NCI-H1417 (cell line): Measurements from ENCODE around the gene MIA2.
A peak's percentile ranks its signal among the peaks of the same experiment; 100 is the strongest.
"Not testable (repeated sequence)": the region's sequence is repeated elsewhere in the genome, so short reads cannot be mapped to it uniquely, and the experiment has no call there.

Source experiments
- DNase-seq, 3 experiments: peaks; one replicate each; lab custom pipeline; 2025; lab: John Stamatoyannopoulos, UW

Gene MIA2

DNA sequence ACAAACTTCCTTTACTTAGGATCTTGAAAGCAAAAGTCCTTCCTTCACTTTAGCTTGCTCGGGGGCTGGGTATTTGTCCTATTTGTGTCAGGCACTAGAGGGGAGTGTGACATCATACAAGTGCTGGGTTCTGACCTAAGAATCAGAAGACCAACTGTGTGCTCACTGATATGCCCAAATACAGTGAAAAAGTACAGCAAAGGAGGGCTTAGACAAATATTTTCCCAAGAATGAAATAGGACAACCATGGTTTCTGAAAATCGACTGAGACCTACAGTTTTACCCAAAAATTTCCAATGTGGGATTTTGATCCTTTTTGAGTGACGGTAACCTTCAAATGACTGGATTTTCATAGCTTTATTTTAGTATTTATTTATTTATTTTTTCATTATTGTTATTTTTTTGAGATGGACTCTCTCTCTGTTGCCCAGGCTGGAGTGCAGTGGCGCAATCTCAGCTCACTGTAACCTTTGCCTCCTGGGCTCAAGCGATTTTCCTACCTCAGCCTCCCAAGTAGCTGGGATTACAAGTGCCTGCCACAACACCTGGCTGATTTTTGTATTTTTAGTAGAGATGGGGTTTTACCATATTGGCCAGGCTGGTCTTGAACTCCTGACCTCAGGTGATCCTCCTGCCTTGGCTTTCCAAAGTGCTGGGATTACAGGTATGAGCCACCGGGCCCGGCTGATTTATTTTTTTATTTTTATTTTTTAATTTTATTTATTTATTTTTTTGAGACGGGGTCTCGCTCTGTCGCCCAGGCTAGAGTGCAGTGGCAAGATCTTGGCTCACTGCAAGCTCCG is 1.8 kb upstream of the MIA2 start:
- peak in 2 of 3 experiments; percentile 13 to 51 for DNase-seq

DNA sequence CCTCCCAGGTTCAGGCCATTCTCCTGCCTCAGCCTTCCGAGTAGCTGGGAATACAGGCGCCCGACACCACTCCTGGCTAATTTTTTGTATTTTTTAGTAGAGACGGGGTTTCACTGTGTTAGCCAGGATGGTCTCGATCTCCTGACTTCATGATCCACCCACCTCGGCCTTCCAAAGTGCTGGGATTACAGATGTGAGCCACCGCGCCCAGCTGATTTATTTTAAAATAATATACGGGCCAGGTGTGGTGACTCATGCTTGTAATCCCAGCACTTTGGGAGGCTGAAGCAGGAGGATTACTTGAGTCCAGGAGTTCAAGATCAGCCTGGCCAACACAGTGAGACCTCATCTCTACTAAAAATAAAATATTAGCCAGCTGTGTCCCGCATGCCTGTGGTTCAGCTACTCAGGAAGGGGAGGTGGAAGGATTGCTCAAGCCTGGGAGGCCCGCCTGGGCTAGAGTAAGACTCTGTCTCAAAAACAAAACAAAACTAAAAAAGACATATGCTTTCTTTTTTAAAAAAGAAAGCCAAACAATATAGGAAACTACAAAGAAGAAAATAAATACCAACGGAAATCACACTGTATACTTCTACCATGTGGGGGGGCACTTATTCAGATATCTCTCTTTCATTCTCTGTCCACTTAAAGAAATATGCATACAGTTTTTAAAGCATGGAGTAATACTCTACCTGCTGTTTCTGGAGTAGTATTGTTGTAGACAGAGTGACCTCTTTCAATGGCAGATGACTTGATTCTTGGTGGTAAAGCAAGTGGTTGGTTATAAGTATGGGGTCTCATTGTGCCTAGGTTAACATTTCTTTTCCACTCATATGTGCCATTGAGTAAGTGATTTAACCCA is 930 bp upstream of the MIA2 start:
- DNase-seq, result no peak

DNA sequence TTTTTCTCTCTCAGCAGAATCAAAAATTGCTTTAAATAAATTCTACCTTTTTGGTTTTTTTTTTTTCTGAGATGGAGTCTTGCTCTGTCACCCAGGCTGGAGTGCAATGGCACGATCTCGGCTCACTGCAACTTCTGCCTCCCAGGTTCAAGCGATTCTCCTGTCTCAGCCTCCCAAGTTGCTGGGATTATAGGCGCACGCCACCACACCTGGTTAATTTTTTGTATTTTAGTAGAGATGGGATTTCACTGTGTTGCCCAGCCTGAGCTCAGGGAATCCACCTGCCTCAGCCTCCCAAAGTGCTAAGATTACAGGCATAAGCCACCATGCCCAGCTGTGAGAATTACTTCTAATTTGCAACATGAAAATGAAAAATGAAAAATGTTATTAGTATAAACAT is 1.3 kb downstream of the MIA2 start:
- DNase-seq, result not testable (repeated sequence)

DNA sequence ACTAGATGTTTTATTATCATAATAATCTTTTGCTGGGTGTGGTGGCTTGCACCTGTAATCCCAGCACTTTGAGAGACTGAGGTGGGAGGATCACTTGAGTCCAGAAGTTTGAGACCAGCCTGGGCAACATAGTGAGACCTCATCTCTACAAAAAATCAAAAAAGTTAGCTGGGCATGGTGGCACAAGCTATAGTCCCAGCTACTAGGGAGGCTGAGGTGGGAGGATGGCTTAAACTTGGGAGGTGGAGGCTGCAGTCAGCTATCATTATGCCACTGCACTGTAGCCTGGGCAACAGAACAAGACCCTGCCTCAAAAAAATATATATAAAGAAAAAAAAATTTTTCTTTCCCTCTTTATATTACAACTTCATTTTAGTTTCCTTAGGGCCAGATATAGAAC is 1.8 kb downstream of the MIA2 start:
- DNase-seq, result not testable (repeated sequence)

DNA sequence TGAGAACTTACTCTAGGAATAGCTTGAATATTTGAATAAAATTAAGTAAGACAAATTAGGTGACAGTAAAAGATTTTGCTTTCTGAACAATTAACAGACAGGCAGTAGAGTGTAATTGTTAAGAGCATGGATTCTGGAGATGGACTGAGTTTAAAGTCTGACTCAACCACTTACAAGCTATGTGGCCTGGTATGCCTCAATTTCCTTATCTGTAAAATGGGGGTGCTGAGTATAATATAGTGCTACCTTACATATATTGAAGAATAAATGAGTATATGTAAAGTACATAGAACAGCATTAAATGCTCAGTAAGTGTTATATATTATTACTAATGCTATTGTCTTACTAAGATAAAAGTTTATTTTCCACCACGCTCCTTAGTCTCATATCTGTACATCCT is 7.1 kb downstream of the MIA2 start:
- DNase-seq, result no peak

DNA sequence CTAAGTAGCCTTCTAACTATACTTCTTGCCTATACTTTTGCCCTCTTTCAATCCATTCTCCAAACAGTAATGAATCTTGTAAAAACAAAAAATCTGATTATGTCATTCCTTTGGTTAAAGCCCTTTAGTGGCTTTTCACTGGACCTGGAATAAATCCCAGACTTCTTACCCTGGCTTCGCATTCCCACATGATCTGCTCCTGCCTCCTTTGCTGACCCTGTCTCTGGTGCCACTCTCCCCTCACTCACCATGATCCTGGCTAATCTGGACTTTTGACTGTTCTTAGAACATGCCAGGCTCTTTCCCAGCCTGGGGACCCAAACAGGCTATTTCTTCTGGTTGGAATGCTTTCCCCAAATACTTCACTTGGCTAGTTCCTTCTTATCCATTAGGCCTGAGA is 7.9 kb downstream of the MIA2 start:
- DNase-seq, result no peak

DNA sequence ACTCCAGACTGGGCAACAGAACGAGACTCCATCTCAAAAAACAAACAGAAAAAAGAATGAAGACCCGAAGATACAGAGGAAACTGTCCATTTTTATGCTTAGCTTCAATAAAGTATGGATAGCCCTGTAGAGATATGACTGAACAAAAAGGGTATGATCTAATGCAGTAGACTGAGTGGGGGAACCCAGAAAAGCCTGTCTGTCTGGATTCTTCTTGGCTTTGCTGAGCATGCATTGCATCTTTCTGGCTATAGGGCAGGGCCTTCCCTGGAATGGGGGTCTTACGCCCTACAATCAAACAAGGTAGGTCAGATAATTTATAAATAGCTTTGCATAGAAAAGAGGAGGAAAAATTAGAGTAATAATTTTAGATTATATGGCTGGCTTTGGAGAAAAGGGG is 10.1 kb downstream of the MIA2 start:
- DNase-seq, result no peak

DNA sequence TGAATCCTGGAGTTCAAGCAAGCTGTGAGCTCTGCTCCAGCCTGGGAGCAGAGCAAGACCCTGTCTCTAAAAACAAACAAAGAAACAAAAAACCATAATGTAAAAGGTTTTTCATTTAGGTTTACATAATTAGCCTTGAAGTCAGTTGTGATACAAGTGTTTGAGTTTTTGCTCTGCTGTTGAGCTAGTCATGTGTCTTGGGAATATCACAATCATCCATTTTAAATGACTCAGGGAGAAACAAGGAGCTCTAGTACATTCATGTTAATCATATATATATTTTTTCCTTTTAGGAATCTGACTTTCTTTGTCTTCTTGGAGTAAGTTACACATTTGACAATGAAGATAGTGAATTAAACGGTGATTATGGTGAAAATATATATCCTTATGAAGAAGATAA is 12.9 kb downstream of the MIA2 start:
- DNase-seq, result no peak

DNA sequence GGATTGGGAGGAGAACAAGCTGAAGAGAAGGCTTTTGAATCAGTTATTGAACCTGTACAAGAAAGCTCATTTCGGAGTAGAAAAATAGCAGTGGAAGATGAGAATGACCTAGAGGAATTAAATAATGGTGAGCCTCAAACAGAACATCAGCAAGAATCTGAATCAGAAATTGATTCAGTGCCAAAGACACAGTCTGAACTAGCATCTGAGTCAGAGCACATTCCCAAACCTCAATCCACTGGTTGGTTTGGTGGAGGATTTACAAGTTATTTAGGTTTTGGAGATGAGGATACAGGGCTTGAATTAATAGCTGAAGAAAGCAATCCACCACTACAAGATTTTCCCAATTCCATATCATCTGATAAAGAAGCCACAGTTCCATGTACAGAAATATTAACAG is 13.5 kb downstream of the MIA2 start:
- no peak for DNase-seq

DNA sequence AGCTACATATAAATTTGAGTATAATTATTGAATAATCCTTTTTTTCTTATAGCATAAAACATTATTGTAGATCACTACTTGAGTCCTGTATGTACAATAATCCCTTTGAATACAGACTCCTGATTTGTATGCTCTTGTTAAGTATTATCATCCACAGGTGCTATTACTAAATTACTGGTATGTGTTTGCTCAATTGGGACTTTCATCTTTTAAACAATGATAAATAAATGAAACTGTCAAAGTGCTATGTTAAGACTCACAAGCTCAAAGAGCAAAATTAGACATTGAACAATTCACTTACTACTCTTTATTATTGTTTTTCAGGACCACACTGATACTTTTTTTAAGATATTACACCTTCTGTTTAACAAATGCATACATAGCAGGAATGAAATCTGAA is 17.8 kb downstream of the MIA2 start:
- DNase-seq, result peak in 1 of 3 experiments; percentile 39

DNA sequence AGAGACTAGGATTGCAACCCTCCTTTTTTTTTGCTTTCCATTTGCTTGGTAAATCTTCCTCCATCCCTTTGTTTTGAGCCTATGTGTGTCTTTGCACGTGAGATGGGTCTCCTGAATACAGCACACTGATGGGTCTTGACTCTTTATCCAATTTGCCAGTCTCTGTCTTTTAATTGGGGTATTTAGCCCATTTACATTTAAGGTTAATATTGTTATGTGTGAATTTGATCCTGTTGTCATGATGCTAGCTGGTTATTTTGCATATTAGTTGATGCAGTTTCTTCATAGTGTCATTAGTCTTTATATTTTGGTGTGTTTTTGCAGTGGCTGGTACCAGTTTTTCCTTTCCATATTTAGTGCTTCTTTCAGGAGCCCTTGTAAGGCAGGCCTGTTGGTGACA is 23.7 kb downstream of the MIA2 start:
- not testable (repeated sequence) for DNase-seq

DNA sequence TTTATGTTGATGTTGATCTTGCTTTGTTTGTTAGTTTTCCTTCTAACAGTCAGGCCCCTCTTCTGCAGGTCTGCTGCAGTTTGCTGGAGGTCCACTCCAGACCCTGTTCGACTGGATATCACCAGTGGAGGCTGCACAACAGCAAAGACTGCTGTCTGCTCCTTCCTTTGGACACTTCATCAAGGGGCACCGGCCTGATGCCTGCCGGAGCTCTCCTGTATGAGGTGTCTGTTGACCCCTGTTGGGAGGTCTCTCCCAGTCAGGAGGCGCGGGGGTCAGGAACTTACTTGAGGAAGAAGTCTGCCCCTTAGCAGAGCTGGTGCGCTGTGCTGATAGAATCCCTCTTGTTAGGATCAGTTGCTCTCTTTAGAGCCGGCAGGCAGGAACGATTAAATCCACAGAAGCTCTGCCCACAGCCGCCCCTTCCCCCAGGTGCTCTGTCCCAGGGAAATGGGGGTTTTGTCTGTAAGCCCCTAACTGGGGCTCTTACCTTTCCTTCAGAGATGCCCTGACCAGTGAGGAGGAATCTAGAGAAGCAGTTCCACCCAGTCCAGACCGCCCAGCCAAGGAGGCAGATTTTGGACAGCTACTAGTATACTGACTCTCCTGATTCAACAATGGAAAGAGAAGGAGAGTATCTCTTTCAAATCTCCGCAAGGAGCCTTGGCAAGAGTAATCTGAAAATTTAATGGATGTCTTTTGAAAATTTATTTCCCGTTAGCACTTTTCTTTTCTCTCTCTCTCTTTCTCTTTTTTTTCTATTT is 25.2 kb downstream of the MIA2 start:
- DNase-seq, result no peak

DNA sequence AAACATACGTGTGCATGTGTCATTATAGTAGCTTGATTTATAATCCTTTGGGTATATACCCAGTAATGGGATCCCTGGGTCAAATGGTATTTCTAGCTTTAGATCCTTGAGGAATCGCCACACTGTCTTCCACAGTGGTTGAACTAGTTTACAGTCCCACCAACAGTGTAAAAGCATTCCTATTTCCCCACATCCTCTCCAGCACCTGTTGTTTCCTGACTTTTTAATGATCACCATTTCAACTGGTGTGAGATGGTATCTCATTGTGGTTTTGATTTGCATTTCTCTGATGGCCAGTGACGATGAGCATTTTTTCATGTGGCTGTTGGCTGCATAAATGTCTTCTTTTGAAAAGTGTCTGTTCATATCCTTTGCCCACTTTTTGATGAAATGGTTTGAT is 26.4 kb downstream of the MIA2 start:
- not testable (repeated sequence) for DNase-seq

DNA sequence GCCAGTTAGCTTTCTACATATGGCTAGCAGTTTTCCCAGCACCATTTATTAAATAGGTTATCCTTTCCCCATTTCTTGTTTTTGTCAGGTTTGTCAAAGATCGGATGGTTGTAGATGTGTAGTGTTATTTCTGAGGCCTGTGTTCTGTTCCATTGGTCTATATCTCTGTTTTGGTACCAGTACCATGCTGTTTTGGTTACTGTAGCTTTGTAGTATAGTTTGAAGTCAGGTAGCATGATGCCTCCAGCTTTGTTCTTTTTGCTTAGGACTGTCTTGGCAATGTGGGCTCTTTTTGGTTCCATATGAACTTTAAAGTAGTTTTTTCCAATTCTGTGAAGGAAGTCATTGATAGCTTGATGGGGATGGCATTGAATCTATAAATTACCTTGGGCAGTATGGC is 28.5 kb downstream of the MIA2 start:
- not testable (repeated sequence) for DNase-seq

DNA sequence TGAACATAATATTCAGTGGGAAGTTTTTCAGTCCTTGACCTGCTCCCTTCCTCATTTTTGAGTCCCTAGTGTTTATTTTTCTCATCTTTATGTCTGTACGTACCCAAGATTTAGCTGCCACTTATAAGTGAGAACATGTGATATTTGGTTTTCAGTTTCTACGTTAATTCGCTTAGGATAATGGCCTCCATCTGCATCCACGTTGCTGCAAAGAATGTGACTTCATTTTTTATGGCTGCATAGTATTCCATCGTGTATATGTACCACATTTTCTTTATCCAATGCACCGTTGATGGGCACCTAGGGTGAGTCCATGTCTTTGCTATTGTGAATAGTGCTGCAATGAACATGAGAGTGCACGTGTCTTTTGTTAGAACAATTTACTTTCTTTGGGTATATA is 30.3 kb downstream of the MIA2 start:
- no peak for DNase-seq

DNA sequence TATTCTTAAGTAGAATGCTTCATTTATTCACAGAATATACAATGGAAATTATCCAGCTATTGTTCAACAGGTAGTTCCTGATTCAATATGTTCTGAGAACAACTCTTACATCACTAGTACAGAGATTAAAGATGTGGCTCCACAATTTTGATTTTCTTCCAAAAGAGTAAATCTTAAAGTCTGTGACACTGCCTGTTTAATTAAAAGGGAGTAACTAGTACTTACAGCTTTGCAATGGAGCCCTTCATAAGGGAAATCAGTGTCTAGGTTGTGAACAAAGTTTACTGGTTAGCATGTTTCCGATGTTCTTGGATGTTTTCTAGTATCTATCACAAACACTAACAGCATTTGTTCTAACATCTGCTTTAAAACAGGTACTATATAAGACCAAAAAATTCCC is 30.8 kb downstream of the MIA2 start:
- DNase-seq, result no peak

DNA sequence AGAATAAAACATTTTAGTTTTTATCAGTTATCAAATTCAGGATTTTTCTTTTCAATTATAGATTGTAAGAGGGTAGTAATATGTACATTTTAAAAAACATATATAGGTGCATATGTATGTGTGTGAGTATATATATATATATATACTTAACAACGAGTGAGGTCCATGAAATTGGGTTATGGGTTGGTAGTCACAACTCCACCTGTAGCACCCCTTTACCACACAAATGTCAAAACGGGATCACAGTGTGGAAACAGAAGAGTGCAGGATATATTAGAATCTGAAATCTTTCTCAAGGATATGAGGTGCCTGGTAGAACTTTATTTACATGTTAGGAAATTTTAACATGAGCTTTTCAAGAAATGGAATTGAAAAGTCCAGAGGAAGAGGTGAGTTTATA is 31.3 kb downstream of the MIA2 start:
- DNase-seq, result peak in 2 of 3 experiments; percentile 13 to 45

DNA sequence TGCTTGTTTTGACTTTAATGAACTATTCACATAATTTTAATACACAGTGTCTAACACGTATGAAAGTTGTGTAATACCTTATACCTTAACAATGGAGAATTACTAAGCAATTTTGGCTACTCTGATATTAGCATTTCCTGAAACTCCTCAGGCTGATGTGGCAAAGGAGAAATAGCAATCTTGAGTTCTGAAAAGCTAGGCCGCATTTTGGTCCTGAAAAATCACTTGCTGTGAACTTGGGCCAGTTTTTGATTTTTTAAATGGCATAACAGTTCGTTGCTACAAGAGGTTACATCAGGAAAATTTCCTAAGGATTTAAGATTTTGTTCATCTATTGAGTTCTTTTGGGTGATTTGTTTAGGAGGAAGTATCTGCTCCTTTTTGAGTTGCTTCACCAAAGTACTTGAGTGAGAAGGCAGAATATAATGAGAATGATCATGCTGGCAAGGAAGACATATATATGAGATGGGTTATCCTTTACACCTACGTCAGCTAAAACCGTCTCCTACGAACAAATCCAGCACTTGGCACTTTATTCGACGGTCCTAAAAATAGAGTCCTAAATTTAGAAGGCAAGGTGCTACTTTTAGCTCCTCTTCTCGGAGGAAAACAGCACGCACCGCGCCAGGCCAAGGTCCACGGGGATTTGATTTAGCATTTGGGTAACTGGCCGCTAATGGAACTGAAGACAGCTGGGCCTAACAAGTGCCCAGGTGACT is 32.2 kb downstream of the MIA2 start:
- peak in 1 of 3 experiments; percentile 84 for DNase-seq

DNA sequence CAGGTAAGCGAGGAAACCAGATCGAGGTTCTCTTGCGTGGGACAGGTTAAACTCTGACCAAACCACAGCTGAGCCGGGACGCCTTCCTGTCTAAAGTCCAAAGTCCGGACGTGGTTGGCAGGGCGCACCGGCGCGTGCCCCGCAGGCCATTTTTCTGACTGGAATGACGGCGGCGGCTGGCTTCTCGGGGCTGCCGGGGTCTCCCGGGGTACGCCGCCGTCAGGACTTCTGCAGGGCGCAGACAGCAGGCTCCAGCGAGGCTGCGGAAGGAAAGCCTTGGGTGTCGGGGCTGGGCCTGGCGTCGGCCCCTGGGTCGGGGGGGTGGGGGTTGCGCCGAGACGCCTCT is 32.8 kb downstream of the MIA2 start:
- peak in 1 of 3 experiments; percentile 84 for DNase-seq

DNA sequence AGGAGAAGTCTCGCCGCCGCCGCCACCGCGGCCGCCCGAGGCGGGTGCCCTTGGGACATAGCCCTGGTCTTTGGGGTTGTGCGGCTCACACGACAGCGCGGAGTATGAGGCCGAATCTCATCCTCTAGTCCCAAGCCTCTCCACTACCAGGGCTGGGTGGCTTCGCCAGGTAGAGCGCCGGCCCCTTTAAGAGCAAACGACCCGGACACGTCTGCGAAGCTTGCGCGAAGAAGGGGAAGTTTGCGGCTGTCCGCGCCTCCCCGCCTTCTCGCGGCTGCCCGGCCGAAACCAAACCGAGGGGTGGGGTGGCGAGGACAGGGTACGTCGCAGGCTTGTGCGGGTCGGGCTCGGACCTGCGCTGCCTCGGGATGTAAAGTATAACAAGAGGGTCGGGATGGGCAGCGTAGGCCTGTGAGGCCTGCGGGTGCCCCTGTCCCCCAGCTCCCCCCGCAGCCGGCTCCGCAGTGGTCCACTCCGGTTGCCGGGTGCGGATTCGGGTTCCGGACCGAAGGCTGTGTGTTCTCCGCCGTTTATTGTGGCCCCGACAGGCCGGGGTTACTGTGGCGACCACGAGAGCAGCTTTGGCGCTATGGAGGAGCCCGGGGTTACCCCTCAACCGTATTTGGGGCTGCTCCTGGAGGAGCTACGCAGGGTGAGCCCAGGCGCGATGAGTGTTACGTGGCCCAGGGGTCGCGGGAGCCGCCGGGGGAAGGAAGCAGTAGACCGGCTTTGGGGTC is 33.3 kb downstream of the MIA2 start:
- peak; percentile 64 to 97 (median 96) for DNase-seq

DNA sequence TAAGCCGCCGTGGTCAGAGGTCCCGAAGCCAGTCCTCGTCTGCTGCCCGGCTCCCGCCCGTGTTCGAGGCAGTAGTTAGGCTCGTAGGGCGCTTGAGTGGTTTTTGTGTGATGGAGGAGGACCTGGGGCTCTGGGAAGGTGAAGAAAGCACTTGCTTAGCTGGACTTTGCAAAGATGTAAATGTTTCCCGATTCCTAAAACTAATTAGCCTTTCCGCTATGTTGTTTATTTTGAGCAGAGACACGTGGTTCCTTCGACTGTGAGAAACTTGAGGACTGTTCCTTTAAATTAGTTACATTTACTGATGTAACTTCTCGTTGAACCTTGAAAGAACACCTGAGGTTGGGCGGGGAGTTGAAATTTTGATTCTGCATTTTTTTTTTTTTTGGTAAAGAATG is 33.9 kb downstream of the MIA2 start:
- peak in 1 of 3 experiments; percentile 89 for DNase-seq
